ENCODE measurements around the gene KPNA1. TPM values are rescaled to one million over a fixed set of nuclear protein-coding genes. Genes with fewer than 3 reads are reported as not detected.

KPNA1 gene
- polyA plus RNA-seq, 4 donors = 10.5 to 33.0 (median 11.9) TPM

DNA sequence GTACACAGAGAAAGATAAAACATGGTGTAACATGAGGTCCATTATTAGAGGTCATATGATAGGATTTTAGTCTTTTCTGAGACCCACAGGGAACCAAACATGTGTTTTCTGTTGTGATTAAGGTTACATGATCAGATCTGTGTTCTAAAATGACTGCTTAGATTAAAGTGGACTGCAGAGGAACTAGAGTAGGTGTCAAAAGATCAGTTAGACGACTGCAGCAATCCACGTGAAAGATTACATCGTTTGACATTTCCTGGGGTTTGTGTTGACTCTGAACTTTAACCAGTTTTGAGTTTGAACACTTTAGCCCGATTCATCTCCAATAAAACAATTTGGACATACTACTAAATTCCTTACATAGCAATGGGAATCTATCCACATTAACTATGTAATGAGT, 136.8 kb downstream of the KPNA1 start:
- no peak for DNase-seq
- no peaks in the 10 kb centered on the region for H3K27me3 ChIP-seq (ENCODE audit: control insufficient read depth in 3 of 3, insufficient read depth in 3 of 3, low read length in 3 of 3)
- H3K36me3 ChIP-seq (ENCODE audit: control insufficient read depth in 3 of 3, insufficient read depth in 2 of 3, low read depth in 1 of 3, low read length in 3 of 3) = peaks cover 0 to 3% (median 0%) of the 10 kb centered on the region in 3 donors
- no peaks in the 10 kb centered on the region for H3K9me3 ChIP-seq (ENCODE audit: control insufficient read depth in 2 of 2, insufficient read depth in 1 of 2, low read depth in 1 of 2, low read length in 1 of 2)
- 21 to 59% (median 34%) methylated on average over 4 of the region's 4 CpGs for WGBS, 3 donors
- H3K4me3 ChIP-seq (ENCODE audit: low read depth in 1 of 3, low read length in 3 of 3) = no peak overlapping the region
- H3K4me1 ChIP-seq (ENCODE audit: control insufficient read depth in 3 of 3, insufficient read depth in 2 of 3, low read depth in 1 of 3, low read length in 2 of 3) = peaks cover 0 to 5% (median 2%) of the 10 kb centered on the region in 3 donors
- no peak for FAIRE-seq
- H3K27ac ChIP-seq (ENCODE audit: low read depth in 1 of 3, low read length in 2 of 3) = no peak overlapping the region

DNA sequence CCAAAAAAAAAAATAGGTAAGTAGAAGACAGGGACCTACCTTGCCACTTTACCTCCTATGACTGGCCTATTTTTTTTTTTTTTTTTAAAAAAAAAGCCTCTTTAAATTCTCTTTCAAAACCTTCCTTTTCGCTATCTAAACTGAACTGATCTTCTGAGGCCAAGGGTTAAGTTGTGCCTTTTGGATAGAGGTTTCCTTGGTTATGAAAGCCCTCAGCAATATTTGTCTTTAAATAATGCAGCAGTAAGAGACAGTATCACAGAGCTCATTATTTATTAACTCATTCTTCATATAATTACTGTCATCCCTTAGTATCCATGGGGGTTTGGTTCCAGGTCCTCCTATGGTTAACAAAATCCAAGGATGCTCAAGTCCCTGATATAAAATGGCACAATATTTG, 140.7 kb downstream of the KPNA1 start:
- no peak for FAIRE-seq
- Histone ChIP-seq H3K4me1 (ENCODE audit: control insufficient read depth in 3 of 3, insufficient read depth in 2 of 3, low read depth in 1 of 3, low read length in 2 of 3) (peaks cover 0 to 5% (median 0%) of the 10 kb centered on the region in 3 donors), H3K36me3 (ENCODE audit: control insufficient read depth in 3 of 3, insufficient read depth in 2 of 3, low read depth in 1 of 3, low read length in 3 of 3) (peaks cover 0 to 13% (median 2%) of the 10 kb centered on the region in 3 donors), H3K9me3 (ENCODE audit: control insufficient read depth in 2 of 2, insufficient read depth in 1 of 2, low read depth in 1 of 2, low read length in 1 of 2) (no peaks in the 10 kb centered on the region), H3K27me3 (ENCODE audit: control insufficient read depth in 3 of 3, insufficient read depth in 3 of 3, low read length in 3 of 3) (no peaks in the 10 kb centered on the region), H3K4me3 (ENCODE audit: low read depth in 1 of 3, low read length in 3 of 3) (no peak overlapping the region), H3K27ac (ENCODE audit: low read depth in 1 of 3, low read length in 2 of 3) (no peak overlapping the region)
- 92 to 96% (median 96%) methylated on average over 1 of the region's 1 CpG for WGBS, 3 donors
- no peak for DNase-seq

Other genes with a start within 250 kb of the KPNA1 start
- gene CSTA, start 189.7 kb downstream of the KPNA1 start, polyA plus RNA-seq = 10 to 100 TPM in 1 of 4 donors, 1 to 10 TPM in 3; 1.8 to 10.8 (median 5.6) TPM
- gene MIX23, start 131.7 kb downstream of the KPNA1 start, polyA plus RNA-seq = 10 to 100 TPM; 29.2 to 53.0 (median 45.8) TPM
- 100 to 1,000 TPM in 1 of 4 donors, 10 to 100 TPM in 3; 63.5 to 105 (median 83.9) TPM for gene FAM162A, start 130.8 kb downstream of the KPNA1 start, polyA plus RNA-seq
- gene WDR5B, start 98.9 kb downstream of the KPNA1 start, polyA plus RNA-seq = 1 to 10 TPM; 1.6 to 8.3 (median 2.7) TPM
- gene PARP9, start 49.4 kb upstream of the KPNA1 start, polyA plus RNA-seq = 10 to 100 TPM; 20.5 to 36.5 (median 25.2) TPM
- 10 to 100 TPM; 10.8 to 29.1 (median 18.6) TPM for gene DTX3L, start 49.4 kb upstream of the KPNA1 start, polyA plus RNA-seq
- gene PARP15, start 62.7 kb upstream of the KPNA1 start, polyA plus RNA-seq = 1 to 10 TPM in 1 of 4 donors, under 1 TPM in 3; 0.22 to 1.1 (median 0.75) TPM
- 10 to 100 TPM; 15.9 to 27.3 (median 17.5) TPM for gene PARP14, start 165.9 kb upstream of the KPNA1 start, polyA plus RNA-seq

Data from small intestine (tissue), 7 donors.